GM12878 (cell line): Measurements from ENCODE around the gene SLC26A11. TPM values are rescaled to one million over a fixed set of nuclear protein-coding genes. Genes with fewer than 3 reads are reported as not detected.

ENCODE experiments used
- ATAC-seq: fragments of 200-7000 bp; cut with Tn5 transposase; 3 replicates; pipeline ENCODE4 v1.9.1; 2020; ENCODE audit warnings: mild to moderate bottlenecking, moderate library complexity
- BruUV-seq: library from RNA; stranded (reverse); fragments of 400-500 nt; replicated peaks from 2 replicates; lab custom pipeline; 2021; lab: Mats Ljungman, UMichigan
- CTCF ChIA-PET: fragments of 300-600 bp; sonication (Branson Sonifier 250); formaldehyde crosslinking; extraction: SDS; loops from one replicate; lab custom pipeline; 2021; ENCODE audit warnings: inconsistent platforms; lab: Yijun Ruan, JAX
- POLR2A ChIA-PET: fragments of 350-600 bp; formaldehyde crosslinking; extraction: SDS; loops from one replicate; lab custom pipeline; 2021; ENCODE audit warnings: inconsistent platforms; lab: Charles Lee
- RAD21 ChIA-PET: fragments of 300-600 bp; sonication (Branson Sonifier 250); formaldehyde crosslinking; loops from one replicate; lab custom pipeline; 2023; ENCODE audit warnings: antibody characterized with exemption; ENCODE audit not compliant: unreplicated experiment; lab: Charles Lee
- SMC1A ChIA-PET: fragments of 300-600 bp; sonication (Branson Sonifier 250); formaldehyde crosslinking; loops from one replicate; lab custom pipeline; 2023; ENCODE audit not compliant: unreplicated experiment, uncharacterized antibody; lab: Charles Lee
- DNase-seq: peaks from one replicate; pipeline ENCODE4 v3.0.0-alpha.2; 2011; ENCODE audit warnings: low read depth, low spot score
- FAIRE-seq: peaks from 3 replicates; lab custom pipeline; 2011; peaks lifted over from hg19 to GRCh38; lab: Jason Lieb, UNC
- H2AFZ ChIP-seq: 2 replicates; pipeline ENCODE4 v1.6.0; 2011; ENCODE audit warnings: low read depth, low read length, control low read depth; ENCODE audit not compliant: control insufficient read depth
- H3K27ac ChIP-seq: 2 replicates; pipeline ENCODE4 v1.5.1; 2011; ENCODE audit warnings: control low read depth; ENCODE audit not compliant: control insufficient read depth, insufficient read depth
- H3K27me3 ChIP-seq, 2 experiments: replicated peaks in 1 of 2; 2 replicates each; pipeline versions ENCODE4 v1.6.0 to v1.6.1; 2011; ENCODE audit warnings: low read length in 1 of 2; ENCODE audit not compliant: control insufficient read depth in 2 of 2, insufficient read depth in 2 of 2
- H3K36me3 ChIP-seq, 2 experiments: 2 replicates each; pipeline ENCODE4 v1.5.1; 2011; ENCODE audit warnings: low read length in 1 of 2; ENCODE audit not compliant: control insufficient read depth in 2 of 2, insufficient read depth in 2 of 2
- H3K4me1 ChIP-seq: 2 replicates; pipeline ENCODE4 v1.6.1; 2011; ENCODE audit warnings: mild to moderate bottlenecking, low read length, moderate library complexity, mixed read lengths; ENCODE audit not compliant: control insufficient read depth, insufficient read depth
- H3K4me2 ChIP-seq: 2 replicates; pipeline ENCODE4 v1.6.0; 2011; ENCODE audit warnings: control low read depth; ENCODE audit not compliant: control insufficient read depth, insufficient read depth
- H3K4me3 ChIP-seq: fragments of 200-600 bp; sonication (generic); 2 replicates; pipeline ENCODE4 v1.5.1; 2016
- H3K79me2 ChIP-seq: 2 replicates; pipeline ENCODE4 v1.6.0; 2011; ENCODE audit warnings: low read length; ENCODE audit not compliant: control insufficient read depth, insufficient read depth
- H3K9ac ChIP-seq: 2 replicates; pipeline ENCODE4 v1.8.0; 2011; ENCODE audit warnings: low read length, control low read depth, mixed read lengths; ENCODE audit not compliant: control insufficient read depth, insufficient read depth
- H3K9me3 ChIP-seq: replicated peaks from 3 replicates; pipeline ENCODE4 v1.5.1; 2011; ENCODE audit warnings: mild to moderate bottlenecking, low read length; ENCODE audit not compliant: control insufficient read depth, insufficient read depth
- H4K20me1 ChIP-seq: 2 replicates; pipeline ENCODE4 v1.6.0; 2011; ENCODE audit not compliant: control insufficient read depth, insufficient read depth
- CHD4 ChIP-seq: fragments of 200-600 bp; sonication (generic); IDR thresholded peaks from 2 replicates; pipeline ENCODE4 v1.6.1; 2016; ENCODE audit warnings: mild to moderate bottlenecking
- E4F1 ChIP-seq: fragments of 450-650 bp; IDR thresholded peaks from 2 replicates; pipeline ENCODE4 v1.6.1; 2018; ENCODE audit warnings: borderline replicate concordance, mild to moderate bottlenecking; ENCODE audit not compliant: partially characterized antibody
- RUNX3 ChIP-seq: IDR thresholded peaks from 2 replicates; pipeline ENCODE4 v1.6.1; 2012; ENCODE audit warnings: low read length, inconsistent platforms
- SKIL ChIP-seq: fragments of 450-650 bp; IDR thresholded peaks from 2 replicates; pipeline ENCODE4 v1.6.1; 2017; ENCODE audit warnings: mild to moderate bottlenecking, low read depth, inconsistent platforms; ENCODE audit not compliant: poor library complexity, severe bottlenecking
- SMC3 ChIP-seq: IDR thresholded peaks from 2 replicates; pipeline ENCODE4 v1.6.1; 2011; ENCODE audit warnings: low read length, improper control_type of control experiment, borderline replicate concordance
- SRF ChIP-seq, 2 experiments: IDR thresholded peaks; 2 replicates each; pipeline ENCODE4 v1.6.1; 2011; ENCODE audit warnings: low read depth in 2 of 2, low read length in 2 of 2, mild to moderate bottlenecking in 1 of 2, moderate library complexity in 1 of 2
- ZNF24 ChIP-seq: fragments of 450-650 bp; IDR thresholded peaks from 2 replicates; pipeline ENCODE4 v1.6.1; 2017; ENCODE audit warnings: antibody characterized with exemption, mild to moderate bottlenecking
- ZNF274 ChIP-seq: IDR thresholded peaks from one replicate; pipeline ENCODE4 v1.8.0; 2011; ENCODE audit not compliant: insufficient read length, insufficient read depth
- WGBS: methylation state at CpG from one replicate; pipeline ENCODE4 v1.1.6; 2016; ENCODE audit warnings: low lambda C conversion rate; ENCODE audit not compliant: insufficient replicate concordance, insufficient coverage; ENCODE audit errors: missing lambda C conversion rate; 5-methylcytosine and 5-hydroxymethylcytosine counted together
- in situ Hi-C: fragments of 300-500 bp; cut with MboI; formaldehyde crosslinking; loops from 9 replicates; pipeline ENCODE4 v1.14.3; 2018; ENCODE audit warnings: mixed read lengths
- intact Hi-C: fragments of 100-400 bp; cut with micrococcal nuclease; formaldehyde crosslinking; loops from one replicate; pipeline ENCODE4 v1.14.2; 2022; ENCODE audit not compliant: unreplicated experiment
- polyA plus RNA-seq, 11 experiments: library from polyadenylated mRNA; depleted of rRNA in 4 of 11; unstranded in 6 of 11; stranded (reverse) in 5 of 11; fragments of >200 nt; fragmentation: Nextera tagmentation in 4 of 11; fragmentation: Illumina TruSeq in 1 of 11; extraction: Ambion mirVana in 4 of 11; extraction: Trizol in 1 of 11; gene quantifications; 1 replicate in 1 of 11; 2 replicates in 10 of 11; pipeline versions ENCODE4 v1.2.1 to v1.2.3, GENCODE V29; 2011 to 2016; ENCODE audit warnings: inconsistent platforms in 2 of 11, missing spikeins in 2 of 11, low read depth in 1 of 11
- total RNA-seq, 4 experiments: library from RNA; depleted of rRNA in 3 of 4; stranded (reverse); fragments of >200 nt in 3 of 4; fragmentation: Illumina TruSeq in 1 of 4; extraction: Trizol in 1 of 4; gene quantifications; 2 replicates each; pipeline versions ENCODE4 v1.2.1 to v1.2.3, GENCODE V29; 2013 to 2021
- TF ChIP-seq, protein P1 (sequence below): fragments of 450-650 bp; IDR thresholded peaks from 2 replicates; pipeline ENCODE4 v1.6.1; 2017; ENCODE audit warnings: low read depth, mild to moderate bottlenecking, moderate library complexity

Gene SLC26A11
- total and polyA plus RNA-seq, 10 of the 15 experiments (the other 5 are each of a cell fraction or from before 2014, with no cell fraction given) = 0.05 to 4.1 (median 1.2) TPM; not detected in 1

DNA sequence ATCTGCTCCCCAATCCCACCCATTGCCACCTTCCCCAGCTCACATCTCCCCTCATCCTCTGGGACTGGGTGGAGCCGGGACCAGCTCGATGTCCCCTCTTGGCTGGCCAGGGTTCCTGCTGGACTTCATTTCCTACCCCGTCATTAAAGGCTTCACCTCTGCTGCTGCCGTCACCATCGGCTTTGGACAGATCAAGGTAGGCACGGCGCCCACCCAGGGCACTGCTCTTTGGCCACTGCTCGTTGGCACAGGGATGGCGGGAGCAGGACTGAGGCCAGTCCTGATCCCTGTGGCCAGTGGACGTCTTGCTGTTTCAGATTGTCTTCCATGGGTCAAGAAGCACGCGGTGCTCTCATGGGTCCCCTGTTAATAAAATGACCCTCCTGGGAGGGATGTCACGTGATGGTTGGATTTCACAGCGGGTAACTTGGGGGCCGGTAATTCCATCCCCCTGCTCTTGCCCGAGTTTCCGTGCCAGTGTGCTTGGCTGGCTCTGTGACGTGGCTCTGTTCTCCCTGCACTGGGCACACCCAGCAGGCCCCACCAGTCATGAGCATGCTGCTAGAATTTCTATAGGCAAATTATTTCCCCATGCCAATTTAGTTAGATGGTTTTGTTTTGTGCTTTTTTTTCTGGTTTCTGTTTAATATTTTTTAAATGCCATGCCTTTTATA lies 3.1 kb downstream of the SLC26A11 start:
- intact Hi-C loops (no loop called here), in situ Hi-C loops (no loop called here)
- Histone ChIP-seq H2AFZ (no peak overlapping the region), H3K4me2 (no peak overlapping the region), H3K9me3 (no peaks in the 10 kb centered on the region), H3K27me3 (no peaks in the 10 kb centered on the region), H3K4me3 (no peak overlapping the region), H3K27ac (no peak overlapping the region), H3K36me3 (no peaks in the 10 kb centered on the region), H3K79me2 (peaks cover 4% of the 10 kb centered on the region), H4K20me1 (no peaks in the 10 kb centered on the region; the same call in 1 of the 2 replicates), H3K9ac (no peak overlapping the region), H3K4me1 (peaks cover 4% of the 10 kb centered on the region)
- no TSS peak for BruUV-seq
- no peak for FAIRE-seq
- RAD21 ChIA-PET = no interaction called here
- CTCF ChIA-PET = no interaction called here
- POLR2A ChIA-PET = no interaction called here
- WGBS = 64% methylated on average over 18 of the region's 18 CpGs
- SMC1A ChIA-PET = no interaction called here
- DNase-seq = no peak
- ATAC-seq = no peak
- TF ChIP-seq SMC3 = no peak
- no peak for TF ChIP-seq SRF (IDR thresholded peaks at IDR 0.05; ENCODE audit: low read depth in 2 of 2, low read length in 2 of 2)

DNA sequence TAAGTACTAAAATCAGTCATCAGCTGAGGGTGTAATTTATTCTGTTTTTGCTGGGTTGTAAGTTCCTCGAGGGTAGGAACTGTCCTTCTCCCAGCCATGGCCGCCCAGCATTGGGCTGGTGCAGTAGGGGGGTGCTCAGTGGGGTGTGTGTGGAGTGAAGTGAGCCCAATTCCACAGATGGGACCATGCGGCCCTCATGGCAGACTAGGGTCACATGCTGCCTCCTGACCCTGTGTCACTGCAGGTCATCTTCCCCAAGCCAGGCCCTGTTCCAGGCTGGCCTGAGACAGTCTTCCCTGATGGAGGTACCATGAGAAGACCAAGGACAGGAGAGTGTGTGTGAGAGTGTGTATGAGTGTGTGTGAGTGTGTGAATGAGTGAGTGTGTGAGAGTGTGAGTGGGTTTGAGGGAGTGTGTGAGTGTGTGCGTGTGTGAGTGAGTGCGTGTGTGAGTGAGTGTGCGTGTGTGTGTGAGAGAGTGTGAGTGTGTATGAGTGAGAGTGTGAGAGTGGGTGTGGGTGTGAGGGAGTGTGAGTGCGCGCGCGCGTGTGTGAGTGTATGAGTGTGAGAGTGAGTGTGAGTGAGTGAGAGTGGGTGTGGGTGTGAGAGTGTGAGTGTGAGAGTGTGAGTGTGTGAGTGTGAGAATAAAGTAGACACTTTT lies 3.7 kb downstream of the SLC26A11 start:
- SMC1A ChIA-PET = interaction anchor here (0.6 kb wide), 1 partner anchor 51 kb away, joined by 3 read pairs; no protein-coding TSS in a partner anchor
- RAD21 ChIA-PET = no interaction called here
- H2AFZ ChIP-seq = no peak overlapping the region
- no peaks in the 10 kb centered on the region for H3K9me3 ChIP-seq
- peak; percentile 38 for FAIRE-seq
- WGBS = 76% methylated on average over 11 of the region's 11 CpGs
- intact Hi-C loops (no loop called here), in situ Hi-C loops (no loop called here)
- H4K20me1 ChIP-seq = no peaks in the 10 kb centered on the region; the same call in 1 of the 2 replicates
- POLR2A ChIA-PET = no interaction called here
- H3K27ac ChIP-seq = no peak overlapping the region
- no peak for DNase-seq
- no peaks in the 10 kb centered on the region for H3K36me3 ChIP-seq
- H3K79me2 ChIP-seq = peaks cover 4% of the 10 kb centered on the region
- CTCF ChIA-PET = no interaction called here
- H3K4me2 ChIP-seq = no peak overlapping the region
- H3K4me3 ChIP-seq = no peak overlapping the region
- no TSS peak for BruUV-seq
- H3K4me1 ChIP-seq = peaks cover 4% of the 10 kb centered on the region
- no peak for ATAC-seq
- no peak overlapping the region for H3K9ac ChIP-seq
- H3K27me3 ChIP-seq = no peaks in the 10 kb centered on the region
- TF ChIP-seq, protein P1, sequence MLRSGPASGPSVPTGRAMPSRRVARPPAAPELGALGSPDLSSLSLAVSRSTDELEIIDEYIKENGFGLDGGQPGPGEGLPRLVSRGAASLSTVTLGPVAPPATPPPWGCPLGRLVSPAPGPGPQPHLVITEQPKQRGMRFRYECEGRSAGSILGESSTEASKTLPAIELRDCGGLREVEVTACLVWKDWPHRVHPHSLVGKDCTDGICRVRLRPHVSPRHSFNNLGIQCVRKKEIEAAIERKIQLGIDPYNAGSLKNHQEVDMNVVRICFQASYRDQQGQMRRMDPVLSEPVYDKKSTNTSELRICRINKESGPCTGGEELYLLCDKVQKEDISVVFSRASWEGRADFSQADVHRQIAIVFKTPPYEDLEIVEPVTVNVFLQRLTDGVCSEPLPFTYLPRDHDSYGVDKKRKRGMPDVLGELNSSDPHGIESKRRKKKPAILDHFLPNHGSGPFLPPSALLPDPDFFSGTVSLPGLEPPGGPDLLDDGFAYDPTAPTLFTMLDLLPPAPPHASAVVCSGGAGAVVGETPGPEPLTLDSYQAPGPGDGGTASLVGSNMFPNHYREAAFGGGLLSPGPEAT = no peak
- no peak for TF ChIP-seq ZNF274
- no peak for TF ChIP-seq E4F1
- TF ChIP-seq CHD4 = no peak
- TF ChIP-seq SKIL = no peak
- no peak for TF ChIP-seq ZNF24
- no peak for TF ChIP-seq RUNX3
